ENCODE results near the gene MEIKIN. TPM values are rescaled to one million over a fixed set of nuclear protein-coding genes. Genes with fewer than 3 reads are reported as not detected.

The MEIKIN gene
- total RNA-seq, 2 experiments from 2014 or later = not detected

DNA sequence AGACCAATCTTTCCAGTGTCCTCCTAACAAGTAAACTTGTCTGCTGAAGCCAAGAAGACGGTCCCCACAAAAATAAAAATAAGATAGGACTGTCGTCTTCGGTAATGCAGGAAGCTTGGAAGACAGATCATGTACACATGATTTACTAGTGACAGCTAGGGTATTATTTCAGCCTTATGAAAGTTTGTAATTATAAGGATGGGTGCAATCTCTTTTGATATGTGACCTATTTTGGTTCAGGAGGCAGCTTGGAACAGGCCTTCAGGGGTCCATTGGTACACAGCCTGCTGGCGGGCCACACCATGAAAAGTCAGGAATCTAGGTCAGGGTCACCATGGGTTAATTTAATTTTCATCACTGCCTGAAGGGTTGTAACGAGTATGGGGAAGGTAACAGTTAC, 13.7 kb upstream of the MEIKIN start:
- H3K4me2 ChIP-seq (ENCODE audit: low read length) = no peak overlapping the region
- no peaks in the 10 kb centered on the region for H4K20me1 ChIP-seq (ENCODE audit: insufficient read depth, low read length)
- no peaks in the 10 kb centered on the region for H3K9me3 ChIP-seq (ENCODE audit: low read length)
- BruUV-seq (replicated peaks) = no TSS peak
- no peak overlapping the region for H2AFZ ChIP-seq (ENCODE audit: low read length)
- intact Hi-C loops (cut with micrococcal nuclease; ENCODE audit: unreplicated experiment) = no loop called here
- H3K4me1 ChIP-seq (ENCODE audit: insufficient read depth, low read length, poor library complexity, severe bottlenecking) = no peaks in the 10 kb centered on the region
- DNase-seq (ENCODE audit: low spot score) = no peak
- ChIA-PET CTCF (ENCODE audit: unreplicated experiment) (no interaction called here), POLR2A (no interaction called here)
- no peaks in the 10 kb centered on the region for H3K9me2 ChIP-seq (ENCODE audit: insufficient read depth, low read length)
- TF ChIP-seq, protein P1, sequence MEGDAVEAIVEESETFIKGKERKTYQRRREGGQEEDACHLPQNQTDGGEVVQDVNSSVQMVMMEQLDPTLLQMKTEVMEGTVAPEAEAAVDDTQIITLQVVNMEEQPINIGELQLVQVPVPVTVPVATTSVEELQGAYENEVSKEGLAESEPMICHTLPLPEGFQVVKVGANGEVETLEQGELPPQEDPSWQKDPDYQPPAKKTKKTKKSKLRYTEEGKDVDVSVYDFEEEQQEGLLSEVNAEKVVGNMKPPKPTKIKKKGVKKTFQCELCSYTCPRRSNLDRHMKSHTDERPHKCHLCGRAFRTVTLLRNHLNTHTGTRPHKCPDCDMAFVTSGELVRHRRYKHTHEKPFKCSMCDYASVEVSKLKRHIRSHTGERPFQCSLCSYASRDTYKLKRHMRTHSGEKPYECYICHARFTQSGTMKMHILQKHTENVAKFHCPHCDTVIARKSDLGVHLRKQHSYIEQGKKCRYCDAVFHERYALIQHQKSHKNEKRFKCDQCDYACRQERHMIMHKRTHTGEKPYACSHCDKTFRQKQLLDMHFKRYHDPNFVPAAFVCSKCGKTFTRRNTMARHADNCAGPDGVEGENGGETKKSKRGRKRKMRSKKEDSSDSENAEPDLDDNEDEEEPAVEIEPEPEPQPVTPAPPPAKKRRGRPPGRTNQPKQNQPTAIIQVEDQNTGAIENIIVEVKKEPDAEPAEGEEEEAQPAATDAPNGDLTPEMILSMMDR (conservative IDR thresholded peaks at IDR 0.05; ENCODE audit: low read length) = no peak
- no peak for TF ChIP-seq EZH2phosphoT487 (IDR thresholded peaks at IDR 0.05; ENCODE audit: borderline replicate concordance, low read depth, low read length)
- no peak overlapping the region for H3K27ac ChIP-seq (ENCODE audit: low read depth, low read length, poor library complexity, severe bottlenecking)
- H3K36me3 ChIP-seq (ENCODE audit: insufficient read depth, low read length) = no peaks in the 10 kb centered on the region
- no peaks in the 10 kb centered on the region for H3K79me2 ChIP-seq (ENCODE audit: insufficient read depth, low read depth, low read length)
- no peak overlapping the region for H3K4me3 ChIP-seq (ENCODE audit: low read depth, low read length, poor library complexity, severe bottlenecking)

DNA sequence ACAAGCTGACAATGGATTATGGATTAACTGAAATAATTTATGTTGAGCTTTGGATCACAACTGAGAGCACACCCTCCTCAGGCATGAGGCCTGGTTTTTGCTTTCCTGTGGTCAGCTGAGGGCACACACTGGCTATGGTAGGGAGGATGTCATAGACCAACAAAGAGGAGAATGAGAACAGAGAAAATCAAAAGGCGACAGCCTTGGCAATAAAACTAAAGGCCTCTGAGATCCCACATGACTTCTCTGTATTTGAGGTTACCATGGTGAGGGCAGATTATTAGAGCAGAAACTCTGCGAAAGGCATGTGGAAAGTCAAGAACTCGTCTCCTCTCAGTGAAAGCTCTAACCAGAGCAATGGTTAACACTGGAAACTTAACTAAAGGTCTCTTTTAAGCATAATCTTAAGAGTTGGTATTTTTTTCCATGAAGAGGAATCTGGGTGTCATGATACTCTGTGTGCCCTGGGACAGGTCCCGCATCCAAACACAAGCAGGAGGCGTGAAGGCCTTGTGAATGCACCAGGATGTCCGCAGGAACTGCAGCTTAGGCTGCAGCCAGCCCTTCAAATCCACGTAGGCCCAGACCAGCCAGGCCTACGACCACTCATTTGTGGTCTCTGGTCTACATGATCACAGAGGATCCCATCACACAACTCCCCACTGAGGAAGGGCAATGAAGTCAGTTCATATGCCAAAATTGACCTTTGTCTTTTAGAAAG, 12.4 kb upstream of the MEIKIN start:
- H3K4me2 ChIP-seq (ENCODE audit: low read length) = no peak overlapping the region
- H3K9me3 ChIP-seq (ENCODE audit: low read length) = no peaks in the 10 kb centered on the region
- no peak overlapping the region for H2AFZ ChIP-seq (ENCODE audit: low read length)
- intact Hi-C loops (cut with micrococcal nuclease; ENCODE audit: unreplicated experiment) = no loop called here
- H3K79me2 ChIP-seq (ENCODE audit: insufficient read depth, low read depth, low read length) = no peaks in the 10 kb centered on the region
- no peak overlapping the region for H3K4me3 ChIP-seq (ENCODE audit: low read depth, low read length, poor library complexity, severe bottlenecking)
- ChIA-PET CTCF (ENCODE audit: unreplicated experiment) (no interaction called here), POLR2A (interaction anchor here (0.6 kb wide), 1 partner anchor 190 kb away, joined by 4 read pairs; no protein-coding TSS in a partner anchor)
- H3K36me3 ChIP-seq (ENCODE audit: insufficient read depth, low read length) = no peaks in the 10 kb centered on the region
- no peaks in the 10 kb centered on the region for H3K9me2 ChIP-seq (ENCODE audit: insufficient read depth, low read length)
- H4K20me1 ChIP-seq (ENCODE audit: insufficient read depth, low read length) = no peaks in the 10 kb centered on the region
- H3K27ac ChIP-seq (ENCODE audit: low read depth, low read length, poor library complexity, severe bottlenecking) = no peak overlapping the region
- no peak for DNase-seq (ENCODE audit: low spot score)
- BruUV-seq (replicated peaks) = no TSS peak
- TF ChIP-seq, protein P1 (conservative IDR thresholded peaks at IDR 0.05; ENCODE audit: low read length) = no peak
- TF ChIP-seq EZH2phosphoT487 (IDR thresholded peaks at IDR 0.05; ENCODE audit: borderline replicate concordance, low read depth, low read length) = no peak
- H3K4me1 ChIP-seq (ENCODE audit: insufficient read depth, low read length, poor library complexity, severe bottlenecking) = no peaks in the 10 kb centered on the region

GRCh38 chr5:131953969-131954368, 8.5 kb upstream of the MEIKIN start:
- ChIA-PET POLR2A (no interaction called here), CTCF (ENCODE audit: unreplicated experiment) (interaction anchor here (0.6 kb wide), 1 partner anchor 9 kb away, joined by 5 read pairs; no protein-coding TSS in a partner anchor)
- H3K79me2 ChIP-seq (ENCODE audit: insufficient read depth, low read depth, low read length) = no peaks in the 10 kb centered on the region
- BruUV-seq (replicated peaks) = no TSS peak
- no peak overlapping the region for H3K27ac ChIP-seq (ENCODE audit: low read depth, low read length, poor library complexity, severe bottlenecking)
- no peaks in the 10 kb centered on the region for H3K4me1 ChIP-seq (ENCODE audit: insufficient read depth, low read length, poor library complexity, severe bottlenecking)
- no peak overlapping the region for H2AFZ ChIP-seq (ENCODE audit: low read length)
- no peaks in the 10 kb centered on the region for H3K9me2 ChIP-seq (ENCODE audit: insufficient read depth, low read length)
- H3K4me3 ChIP-seq (ENCODE audit: low read depth, low read length, poor library complexity, severe bottlenecking) = no peak overlapping the region
- intact Hi-C loops (cut with micrococcal nuclease; ENCODE audit: unreplicated experiment) = no loop called here
- H3K36me3 ChIP-seq (ENCODE audit: insufficient read depth, low read length) = no peaks in the 10 kb centered on the region
- no peaks in the 10 kb centered on the region for H4K20me1 ChIP-seq (ENCODE audit: insufficient read depth, low read length)
- no peak overlapping the region for H3K4me2 ChIP-seq (ENCODE audit: low read length)
- TF ChIP-seq, protein P1 (conservative IDR thresholded peaks at IDR 0.05; ENCODE audit: low read length) = no peak
- no peak for TF ChIP-seq EZH2phosphoT487 (IDR thresholded peaks at IDR 0.05; ENCODE audit: borderline replicate concordance, low read depth, low read length)
- no peaks in the 10 kb centered on the region for H3K9me3 ChIP-seq (ENCODE audit: low read length)
- DNase-seq (ENCODE audit: low spot score) = no peak

Data from OCI-LY7 (cell line).